Trophoblast cell (in vitro differentiated cells and primary cell): ENCODE data around the gene ZBTB49.
"Not testable (repeated sequence)": the region's sequence is repeated elsewhere in the genome, so short reads cannot be mapped to it uniquely, and the experiment has no call there.

Experiments used
- DNase-seq, 2 donors: peaks; one replicate each; pipeline ENCODE4 v3.0.0-alpha.2; 2016
- H2AFZ ChIP-seq: 2 replicates; pipeline ENCODE4 v1.6.1; 2013; ENCODE audit warnings: low read length, moderate library complexity, mild to moderate bottlenecking; ENCODE audit not compliant: insufficient read depth, poor library complexity
- H2AK5ac ChIP-seq: 2 replicates; pipeline ENCODE4 v1.6.1; 2013; ENCODE audit warnings: mild to moderate bottlenecking, low read length
- H2BK120ac ChIP-seq: 2 replicates; pipeline ENCODE4 v1.6.1; 2013; ENCODE audit warnings: low read length, mild to moderate bottlenecking, moderate library complexity; ENCODE audit not compliant: insufficient read depth, poor library complexity
- H2BK12ac ChIP-seq: 2 replicates; pipeline ENCODE4 v1.6.1; 2013; ENCODE audit warnings: mild to moderate bottlenecking, low read length, moderate library complexity
- H2BK5ac ChIP-seq: 2 replicates; pipeline ENCODE4 v1.6.1; 2013; ENCODE audit warnings: low read length, low read depth, moderate library complexity, mild to moderate bottlenecking; ENCODE audit not compliant: poor library complexity
- H3K14ac ChIP-seq: 2 replicates; pipeline ENCODE4 v1.6.1; 2013; ENCODE audit warnings: mild to moderate bottlenecking, low read length
- H3K18ac ChIP-seq: 2 replicates; pipeline ENCODE4 v1.6.1; 2013; ENCODE audit warnings: mild to moderate bottlenecking, low read length
- H3K23ac ChIP-seq: 2 replicates; pipeline ENCODE4 v1.6.1; 2013; ENCODE audit warnings: low read length
- H3K27ac ChIP-seq: 2 replicates; pipeline ENCODE4 v1.5.1; 2013; ENCODE audit warnings: low read depth, mild to moderate bottlenecking, inconsistent platforms, low read length, moderate library complexity
- H3K27me3 ChIP-seq: 2 replicates; pipeline ENCODE4 v1.6.1; 2013; ENCODE audit warnings: inconsistent platforms, mild to moderate bottlenecking, low read length, moderate library complexity; ENCODE audit not compliant: insufficient read depth
- H3K36me3 ChIP-seq, 2 experiments: 1 replicate in 1 of 2; 2 replicates in 1 of 2; pipeline ENCODE4 v1.6.1; 2013; ENCODE audit warnings: low read length in 2 of 2, mild to moderate bottlenecking in 2 of 2, moderate library complexity in 1 of 2; ENCODE audit not compliant: insufficient read depth in 2 of 2, control insufficient read depth in 1 of 2
- H3K4ac ChIP-seq: 2 replicates; pipeline ENCODE4 v1.6.1; 2013; ENCODE audit warnings: low read depth, mild to moderate bottlenecking, low read length, moderate library complexity
- H3K4me1 ChIP-seq, 2 experiments: 1 replicate in 1 of 2; 2 replicates in 1 of 2; pipeline ENCODE4 v1.6.1; 2013; ENCODE audit warnings: low read length in 2 of 2, mild to moderate bottlenecking in 2 of 2, moderate library complexity in 1 of 2; ENCODE audit not compliant: insufficient read depth in 2 of 2, control insufficient read depth in 1 of 2
- H3K4me2 ChIP-seq: 2 replicates; pipeline ENCODE4 v1.6.1; 2013; ENCODE audit warnings: inconsistent platforms, mild to moderate bottlenecking, low read length, moderate library complexity
- H3K4me3 ChIP-seq: 2 replicates; pipeline ENCODE4 v1.5.1; 2013; ENCODE audit warnings: mild to moderate bottlenecking, low read depth, low read length, inconsistent platforms
- H3K79me1 ChIP-seq: one replicate; pipeline ENCODE4 v1.6.1; 2013; ENCODE audit warnings: low read length
- H3K79me2 ChIP-seq: 2 replicates; pipeline ENCODE4 v1.6.1; 2013; ENCODE audit warnings: low read length, mild to moderate bottlenecking; ENCODE audit not compliant: control insufficient read depth, insufficient read depth, poor library complexity
- H3K9ac ChIP-seq: 2 replicates; pipeline ENCODE4 v1.6.1; 2013; ENCODE audit warnings: mild to moderate bottlenecking, low read length
- H3K9me3 ChIP-seq: 2 replicates; pipeline ENCODE4 v1.6.1; 2013; ENCODE audit warnings: low read depth, mild to moderate bottlenecking, control low read depth, inconsistent platforms, low read length; ENCODE audit not compliant: insufficient read depth
- H4K12ac ChIP-seq: 2 replicates; pipeline ENCODE4 v1.6.1; 2013; ENCODE audit warnings: low read depth, mild to moderate bottlenecking, low read length, moderate library complexity
- H4K8ac ChIP-seq: 2 replicates; pipeline ENCODE4 v1.6.1; 2013; ENCODE audit warnings: low read depth, mild to moderate bottlenecking, low read length, moderate library complexity
- H4K91ac ChIP-seq: one replicate; pipeline ENCODE4 v1.6.1; 2013; ENCODE audit warnings: low read depth, mild to moderate bottlenecking, low read length, moderate library complexity
- WGBS: extraction: QIAGEN DNeasy Blood & Tissue Kit; methylation state at CpG from one replicate; pipeline ENCODE4 v1.1.7; 2013; ENCODE audit warnings: missing lambda C conversion rate; ENCODE audit not compliant: insufficient read length, insufficient coverage; ENCODE audit errors: extremely low coverage; 5-methylcytosine and 5-hydroxymethylcytosine counted together

ZBTB49 gene

DNA sequence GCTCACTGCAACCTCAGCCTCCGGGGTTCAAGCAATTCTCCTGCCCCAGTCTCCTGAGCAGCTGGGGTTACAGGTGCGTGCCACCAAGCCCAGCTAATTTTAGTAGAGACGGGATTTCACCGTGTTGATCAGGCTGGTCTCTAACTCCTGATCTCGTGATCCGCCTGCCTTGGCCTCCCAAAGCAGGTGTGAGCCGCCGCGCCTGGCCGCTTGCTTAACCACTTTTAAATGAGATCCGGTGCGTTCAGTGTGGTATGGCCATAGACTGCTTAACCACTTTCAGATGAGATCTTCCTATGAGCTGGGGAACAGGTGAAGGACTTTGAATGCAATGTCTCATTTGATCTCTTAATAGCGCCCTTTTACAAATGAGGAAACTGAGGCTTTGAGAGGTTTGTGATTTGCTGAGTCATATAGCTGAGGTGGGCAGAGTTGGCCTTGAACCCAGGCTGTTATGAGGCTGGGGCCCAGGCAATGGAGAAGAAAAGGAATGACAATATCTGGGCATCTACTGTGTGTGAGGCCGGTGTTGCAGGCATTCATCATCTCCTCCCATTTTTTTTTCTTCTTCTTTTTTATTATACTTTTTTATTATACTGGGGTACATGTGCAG is 55.0 kb downstream of the ZBTB49 start:
- Histone ChIP-seq H3K4ac (no peak overlapping the region), H3K4me2 (no peak overlapping the region), H2BK5ac (no peak overlapping the region), H3K18ac (no peak overlapping the region), H2BK12ac (no peak overlapping the region), H4K91ac (no peak overlapping the region), H3K36me3 (no peaks in the 10 kb centered on the region), H3K27ac (no peak overlapping the region), H3K9ac (no peak overlapping the region), H3K9me3 (no peaks in the 10 kb centered on the region), H4K12ac (no peak overlapping the region), H2AK5ac (no peak overlapping the region), H2AFZ (no peak overlapping the region), H3K27me3 (no peaks in the 10 kb centered on the region), H4K8ac (no peak overlapping the region), H3K4me3 (no peak overlapping the region), H3K4me1 (no peaks in the 10 kb centered on the region), H2BK120ac (no peak overlapping the region), H3K79me2 (no peaks in the 10 kb centered on the region), H3K14ac (no peak overlapping the region), H3K79me1 (no peaks in the 10 kb centered on the region), H3K23ac (no peak overlapping the region)
- no peak for DNase-seq
- WGBS: no CpG with 5 or more reads among the region's 14 CpGs

DNA sequence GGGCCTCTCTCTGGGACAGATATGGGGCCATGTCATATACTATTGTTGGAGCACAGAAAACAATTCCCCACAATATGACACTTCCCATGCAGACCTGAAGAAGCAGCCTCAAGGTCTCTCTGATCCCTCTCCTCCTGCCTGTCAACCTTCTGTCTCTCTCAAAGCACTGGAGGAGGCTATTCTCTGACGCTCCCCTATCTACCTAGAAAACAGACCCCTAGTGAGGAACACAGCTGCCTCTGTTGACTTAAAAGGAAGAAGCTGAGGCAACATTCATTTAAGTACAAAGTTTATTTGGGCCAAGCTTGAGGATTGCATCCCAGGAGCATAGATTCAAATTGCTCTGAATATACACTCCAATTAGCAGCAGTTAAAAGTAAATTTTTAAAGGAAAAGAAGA is 57.5 kb downstream of the ZBTB49 start:
- WGBS: no CpG with 5 or more reads among the region's 1 CpG
- no peak overlapping the region for H2BK12ac ChIP-seq
- no peak overlapping the region for H2AK5ac ChIP-seq

DNA sequence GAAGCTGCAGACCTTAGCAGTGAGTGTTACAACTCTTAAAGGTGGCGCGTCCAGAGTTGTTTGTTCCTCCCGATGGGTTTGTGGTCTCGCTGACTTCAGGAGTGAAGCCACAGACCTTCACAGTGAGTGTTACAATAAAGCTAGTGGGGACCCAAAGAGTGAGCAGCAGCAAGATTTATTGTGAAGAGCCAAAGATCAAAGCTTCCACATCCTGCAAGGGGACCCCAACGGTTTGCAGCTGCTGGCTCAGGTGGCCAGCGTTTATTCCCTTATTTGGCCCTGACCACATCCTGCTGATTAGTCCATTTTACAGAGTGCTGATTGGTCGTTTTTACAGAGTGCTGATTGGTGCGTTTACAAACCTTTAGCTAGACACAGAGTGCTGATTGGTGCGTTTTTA is 58.5 kb downstream of the ZBTB49 start:
- H3K4me2 ChIP-seq, H3K27ac ChIP-seq, H4K8ac ChIP-seq, H3K18ac ChIP-seq, H3K14ac ChIP-seq, H2BK5ac ChIP-seq, H2AK5ac ChIP-seq, H2AFZ ChIP-seq, H3K79me1 ChIP-seq, H4K12ac ChIP-seq, H2BK12ac ChIP-seq, H3K23ac ChIP-seq, H3K9ac ChIP-seq, H4K91ac ChIP-seq, H3K4me3 ChIP-seq, H3K36me3 ChIP-seq, H2BK120ac ChIP-seq, H3K4ac ChIP-seq, H3K27me3 ChIP-seq, H3K9me3 ChIP-seq, H3K79me2 ChIP-seq, H3K4me1 ChIP-seq, DNase-seq: not testable (repeated sequence)
- WGBS: no CpG with 5 or more reads among the region's 9 CpGs

More for the DNA sequence above, 57.5 kb downstream of the ZBTB49 start:
- H3K79me2 ChIP-seq: no peaks in the 10 kb centered on the region
- no peak overlapping the region for H3K27ac ChIP-seq
- H3K23ac ChIP-seq: no peak overlapping the region
- H3K27me3 ChIP-seq: no peaks in the 10 kb centered on the region
- H3K18ac ChIP-seq: no peak overlapping the region
- no peak overlapping the region for H4K91ac ChIP-seq
- no peak overlapping the region for H4K12ac ChIP-seq
- no peak for DNase-seq
- no peak overlapping the region for H3K4ac ChIP-seq
- H2AFZ ChIP-seq: no peak overlapping the region
- no peak overlapping the region for H2BK120ac ChIP-seq
- no peaks in the 10 kb centered on the region for H3K4me1 ChIP-seq
- H4K8ac ChIP-seq: no peak overlapping the region
- H3K9me3 ChIP-seq: no peaks in the 10 kb centered on the region
- H2BK5ac ChIP-seq: no peak overlapping the region
- H3K9ac ChIP-seq: no peak overlapping the region
- no peak overlapping the region for H3K4me3 ChIP-seq
- H3K14ac ChIP-seq: no peak overlapping the region
- no peaks in the 10 kb centered on the region for H3K36me3 ChIP-seq
- H3K4me2 ChIP-seq: no peak overlapping the region
- H3K79me1 ChIP-seq: no peaks in the 10 kb centered on the region

DNA sequence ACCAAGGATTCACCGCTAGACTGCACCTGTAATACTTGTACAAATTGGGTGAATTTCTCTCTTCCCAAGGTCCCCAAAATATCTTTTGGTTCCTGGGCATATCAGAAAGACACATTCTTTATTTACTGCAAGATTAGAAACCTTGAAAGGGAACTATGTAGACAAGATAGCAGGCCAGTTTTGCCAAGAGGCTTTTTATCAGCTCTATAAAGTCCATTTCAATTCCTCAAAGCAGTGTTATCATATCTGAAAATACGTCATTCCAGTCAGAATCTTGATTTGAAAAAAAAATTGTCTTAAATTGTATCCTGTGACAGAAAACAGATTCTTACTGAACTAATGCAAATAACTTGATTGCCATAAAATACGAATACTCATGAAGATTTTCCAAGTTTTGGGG is 59.8 kb downstream of the ZBTB49 start:
- WGBS: no CpG with 5 or more reads among the region's 3 CpGs
- no peak overlapping the region for H4K12ac ChIP-seq
- H2BK12ac ChIP-seq: no peak overlapping the region
- DNase-seq: no peak
- no peak overlapping the region for H2BK5ac ChIP-seq
- H3K27ac ChIP-seq: no peak overlapping the region
- H3K4me3 ChIP-seq: no peak overlapping the region
- no peak overlapping the region for H3K14ac ChIP-seq
- H3K36me3 ChIP-seq: no peaks in the 10 kb centered on the region
- no peaks in the 10 kb centered on the region for H3K79me1 ChIP-seq
- H3K27me3 ChIP-seq: no peaks in the 10 kb centered on the region
- H3K79me2 ChIP-seq: no peaks in the 10 kb centered on the region
- H3K9me3 ChIP-seq: no peaks in the 10 kb centered on the region
- H2AFZ ChIP-seq: no peak overlapping the region
- H3K23ac ChIP-seq: no peak overlapping the region
- no peak overlapping the region for H2BK120ac ChIP-seq
- H3K4me1 ChIP-seq: no peaks in the 10 kb centered on the region
- H3K9ac ChIP-seq: no peak overlapping the region
- H4K8ac ChIP-seq: no peak overlapping the region
- H3K4me2 ChIP-seq: no peak overlapping the region
- no peak overlapping the region for H2AK5ac ChIP-seq
- H3K4ac ChIP-seq: no peak overlapping the region
- no peak overlapping the region for H3K18ac ChIP-seq
- H4K91ac ChIP-seq: no peak overlapping the region
